ENCODE results near the gene NUDT3.
"Not testable (repeated sequence)": the region's sequence is repeated elsewhere in the genome, so short reads cannot be mapped to it uniquely, and the experiment has no call there.

The NUDT3 gene

GRCh38 chr6:34343806-34344205 is 48.7 kb downstream of the NUDT3 start:
- DNase-seq, result no peak

- DNase-seq, result no peak
Observed at GRCh38 chr6:34342247-34342646, 50.2 kb downstream of the NUDT3 start.

DNA sequence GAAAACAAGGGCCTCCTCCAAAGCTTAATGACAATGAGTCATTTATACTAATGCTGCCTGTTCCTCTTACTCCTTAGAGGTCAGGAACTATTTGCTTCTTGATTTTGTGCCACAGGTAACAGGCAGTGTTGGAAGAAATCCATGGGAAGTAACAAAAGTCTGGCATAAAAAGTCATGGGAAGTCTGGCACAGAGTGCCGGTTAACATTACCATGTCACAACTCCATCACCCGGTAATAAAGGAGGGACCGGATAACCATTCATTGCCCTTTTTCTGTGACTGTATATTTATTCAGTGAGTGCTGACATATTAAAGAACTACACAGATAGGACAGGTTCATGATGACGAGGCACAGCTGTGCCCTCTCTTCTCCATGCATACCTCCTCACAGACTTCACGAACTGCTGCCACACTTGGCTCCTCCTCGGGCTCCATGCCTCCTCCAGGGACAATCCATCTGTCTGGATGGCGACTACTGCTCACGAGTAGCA is 50.9 kb downstream of the NUDT3 start:
- DNase-seq, result no peak

GRCh38 chr6:34340906-34341480 is 51.5 kb downstream of the NUDT3 start:
- DNase-seq, result no peak

DNA sequence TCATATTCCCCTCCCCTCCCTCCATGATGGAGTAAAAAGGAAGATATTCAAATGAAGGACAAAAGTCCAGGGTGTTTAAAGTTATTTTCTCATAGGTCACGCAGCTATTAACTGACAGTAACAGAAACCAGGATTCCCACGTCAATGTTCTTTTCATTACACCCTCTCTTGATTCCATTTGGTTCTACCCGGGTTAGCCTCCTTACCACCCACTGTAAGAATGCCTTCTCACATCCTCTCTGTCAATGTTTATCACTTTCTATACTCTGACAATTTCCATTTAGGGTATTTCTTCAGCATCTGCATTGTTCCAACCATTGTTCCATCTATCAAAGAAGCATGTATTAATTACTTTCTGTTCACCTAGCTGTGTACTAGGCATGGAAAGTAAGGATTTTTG is 52.1 kb downstream of the NUDT3 start:
- DNase-seq, result no peak

- DNase-seq, result no peak
Observed at GRCh38 chr6:34339971-34340370, 52.5 kb downstream of the NUDT3 start.

DNA sequence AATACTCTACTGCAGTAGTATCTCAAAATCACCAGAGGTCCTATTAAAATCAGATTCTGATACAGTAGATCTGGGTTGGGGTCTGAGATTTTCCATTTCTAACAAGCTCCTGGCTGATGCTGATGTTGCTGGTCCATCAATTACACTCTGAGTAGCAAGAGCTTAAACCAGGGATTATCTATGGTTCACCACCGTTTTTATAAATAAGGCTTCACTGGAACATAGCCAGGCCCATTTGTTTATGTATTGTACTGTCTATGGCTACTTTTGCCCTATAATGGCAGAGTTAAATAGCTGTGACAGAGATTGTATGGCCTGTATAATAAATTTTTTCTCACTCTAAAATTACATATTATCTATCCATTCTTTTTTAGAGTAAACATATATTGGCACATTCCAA is 53.0 kb downstream of the NUDT3 start:
- DNase-seq, result no peak

- DNase-seq, result no peak
Observed at GRCh38 chr6:34338811-34339210, 53.7 kb downstream of the NUDT3 start.

DNA sequence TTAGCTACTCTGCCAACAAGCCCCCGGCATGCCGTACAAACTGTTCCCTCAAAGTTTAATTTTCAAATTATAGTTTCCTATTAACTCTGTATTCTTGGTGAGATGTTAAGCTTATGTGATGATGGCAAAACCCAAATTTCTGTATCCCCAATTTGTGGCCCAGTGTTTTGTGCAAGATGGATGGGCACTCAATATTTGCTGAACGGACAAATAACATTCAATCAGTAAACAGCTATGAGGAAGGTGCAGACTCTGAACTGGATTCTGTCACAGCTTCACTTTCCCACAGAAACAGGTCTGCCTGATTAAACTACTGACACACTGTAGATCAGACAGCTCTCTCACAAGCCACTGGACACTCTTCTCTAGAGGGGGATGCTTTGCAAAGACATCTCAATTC is 54.1 kb downstream of the NUDT3 start:
- DNase-seq, result no peak

- DNase-seq, result no peak
Observed at GRCh38 chr6:34334796-34335416, 57.6 kb downstream of the NUDT3 start.

DNA sequence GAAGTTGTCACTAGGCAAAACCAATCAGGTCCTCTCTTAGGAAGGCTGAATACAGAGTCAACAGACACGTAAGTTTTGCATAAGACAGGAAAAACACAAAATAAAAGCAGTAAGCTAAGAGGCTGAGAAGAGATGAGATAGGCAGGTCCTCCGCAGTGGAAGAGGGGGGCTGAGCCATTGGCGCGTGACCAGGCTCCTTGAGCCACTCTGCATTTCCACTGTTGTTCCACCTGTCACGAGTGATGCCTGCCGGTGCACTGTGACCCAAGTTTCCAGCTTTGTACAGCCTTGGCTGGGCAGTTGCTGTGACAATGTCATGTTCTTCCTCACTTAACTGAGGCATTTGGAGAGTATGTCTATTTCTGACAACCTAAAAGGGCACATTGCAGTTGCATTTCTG is 58.6 kb downstream of the NUDT3 start:
- DNase-seq, result peak in 1 of 51 donors; percentile 10

GRCh38 chr6:34332251-34333198 is 59.9 kb downstream of the NUDT3 start:
- peak in 1 of 51 donors; percentile 6 for DNase-seq

- DNase-seq, result no peak
Observed at GRCh38 chr6:34331371-34332050, 61.0 kb downstream of the NUDT3 start.

- DNase-seq, result not testable (repeated sequence)
Observed at GRCh38 chr6:34329814-34330213, 62.7 kb downstream of the NUDT3 start.

DNA sequence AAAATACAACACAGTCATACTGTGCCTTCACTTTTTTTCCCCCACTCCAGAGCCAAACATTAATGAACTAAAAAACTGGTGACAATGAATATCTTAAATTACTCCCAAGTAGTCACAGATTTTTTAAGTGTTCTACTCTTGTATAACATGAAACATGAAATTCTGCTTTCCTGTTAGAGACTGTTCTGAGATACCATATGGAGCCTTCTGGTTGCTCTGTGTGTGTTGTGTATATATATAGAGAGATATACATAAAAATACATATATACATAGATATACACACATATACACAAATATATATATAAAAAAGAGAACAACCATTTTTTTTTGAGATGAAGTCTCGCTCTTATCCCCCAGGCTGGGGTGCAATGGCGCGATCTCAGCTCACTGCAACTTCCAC is 63.5 kb downstream of the NUDT3 start:
- DNase-seq, result no peak

GRCh38 chr6:34327313-34328205 is 64.9 kb downstream of the NUDT3 start:
- DNase-seq, result not testable (repeated sequence)

- no peak for DNase-seq
Observed at GRCh38 chr6:34325633-34326032, 66.8 kb downstream of the NUDT3 start.

GRCh38 chr6:34324738-34325444 is 67.6 kb downstream of the NUDT3 start:
- DNase-seq, result peak in 6 of 51 donors; percentile 7 to 25 (median 15)

DNA sequence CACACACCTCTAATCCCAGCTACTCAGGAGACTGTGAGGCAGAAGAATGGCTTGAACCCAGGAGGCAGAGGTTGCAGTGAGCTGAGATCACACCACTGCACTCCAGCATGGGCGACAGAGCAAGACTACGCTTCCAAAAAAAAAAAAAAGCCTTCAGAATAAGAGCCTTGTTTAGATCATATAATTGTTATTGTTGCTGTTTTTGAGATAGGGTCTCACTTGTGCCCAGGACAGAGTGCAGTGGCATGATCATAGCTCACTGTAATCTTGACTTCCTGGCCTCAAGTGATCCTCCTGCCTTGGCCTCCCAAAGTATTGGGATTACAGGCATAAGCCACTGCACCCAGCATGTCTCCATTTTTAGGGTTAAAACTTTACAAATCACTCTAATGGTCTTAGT is 68.2 kb downstream of the NUDT3 start:
- DNase-seq, result not testable (repeated sequence)

DNA sequence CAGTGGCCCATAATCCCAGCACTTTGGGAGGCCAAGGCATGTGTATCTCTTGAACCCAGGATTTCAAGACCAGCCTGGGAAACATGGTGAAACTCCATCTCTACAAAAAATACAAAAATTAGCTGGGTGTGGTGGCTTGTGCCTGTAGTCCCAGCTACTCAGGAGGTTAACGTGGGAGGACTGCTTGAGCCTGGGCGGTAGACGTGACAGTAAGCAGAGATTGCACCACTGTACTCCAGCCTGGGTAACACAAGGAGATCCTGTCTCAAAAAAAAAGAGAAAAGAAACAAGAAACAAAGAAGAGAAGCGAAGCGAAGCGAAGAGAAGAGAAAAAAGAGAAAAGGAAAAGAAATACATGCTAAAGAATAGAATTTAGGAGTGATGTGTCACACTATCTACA is 69.2 kb downstream of the NUDT3 start:
- DNase-seq, result no peak
